ENCODE results near the gene CDK10. TPM values are rescaled to one million over a fixed set of nuclear protein-coding genes. Genes with fewer than 3 reads are reported as not detected.
"Not testable (repeated sequence)": the region's sequence is repeated elsewhere in the genome, so short reads cannot be mapped to it uniquely, and the experiment has no call there.

The CDK10 gene
- total RNA-seq, 1 donor from 2014 or later, result 56.9 TPM

DNA sequence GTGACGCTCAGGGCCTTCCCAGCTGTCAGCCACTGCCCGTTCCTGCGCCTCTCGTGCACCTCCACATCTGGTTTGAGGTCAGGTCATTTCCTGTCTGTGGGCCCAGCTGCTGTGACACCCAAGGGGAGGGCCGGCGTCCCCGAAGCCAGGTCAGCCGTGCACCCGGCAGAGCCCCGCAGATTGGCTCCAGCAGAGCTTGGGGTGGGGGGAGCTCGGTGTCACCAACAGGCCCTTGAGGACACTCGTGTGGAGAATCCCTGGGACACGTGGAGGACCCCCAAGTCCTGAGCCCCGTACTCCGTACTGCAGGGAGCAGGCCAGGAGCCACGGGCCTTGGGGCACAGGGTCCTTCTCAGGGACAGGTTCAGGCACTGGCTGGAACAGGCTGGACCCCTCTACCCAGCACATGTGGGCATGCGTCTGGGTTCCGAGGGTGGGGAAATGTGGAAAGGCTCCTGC, 10.2 kb downstream of the CDK10 start:
- peaks cover 6% of the 10 kb centered on the region for H3K27me3 Mint-ChIP-seq (ENCODE audit: unreplicated experiment)
- H3K36me3 Mint-ChIP-seq (ENCODE audit: unreplicated experiment), result no peaks in the 10 kb centered on the region
- no peak overlapping the region for H3K4me3 Mint-ChIP-seq (ENCODE audit: unreplicated experiment)
- peaks cover 7% of the 10 kb centered on the region for H3K9me3 Mint-ChIP-seq (ENCODE audit: unreplicated experiment)
- H3K4me1 Mint-ChIP-seq (ENCODE audit: low read depth, unreplicated experiment), result peaks cover 4% of the 10 kb centered on the region
- H3K27ac Mint-ChIP-seq (ENCODE audit: unreplicated experiment), result no peak overlapping the region
- TF ChIP-seq, protein P1, sequence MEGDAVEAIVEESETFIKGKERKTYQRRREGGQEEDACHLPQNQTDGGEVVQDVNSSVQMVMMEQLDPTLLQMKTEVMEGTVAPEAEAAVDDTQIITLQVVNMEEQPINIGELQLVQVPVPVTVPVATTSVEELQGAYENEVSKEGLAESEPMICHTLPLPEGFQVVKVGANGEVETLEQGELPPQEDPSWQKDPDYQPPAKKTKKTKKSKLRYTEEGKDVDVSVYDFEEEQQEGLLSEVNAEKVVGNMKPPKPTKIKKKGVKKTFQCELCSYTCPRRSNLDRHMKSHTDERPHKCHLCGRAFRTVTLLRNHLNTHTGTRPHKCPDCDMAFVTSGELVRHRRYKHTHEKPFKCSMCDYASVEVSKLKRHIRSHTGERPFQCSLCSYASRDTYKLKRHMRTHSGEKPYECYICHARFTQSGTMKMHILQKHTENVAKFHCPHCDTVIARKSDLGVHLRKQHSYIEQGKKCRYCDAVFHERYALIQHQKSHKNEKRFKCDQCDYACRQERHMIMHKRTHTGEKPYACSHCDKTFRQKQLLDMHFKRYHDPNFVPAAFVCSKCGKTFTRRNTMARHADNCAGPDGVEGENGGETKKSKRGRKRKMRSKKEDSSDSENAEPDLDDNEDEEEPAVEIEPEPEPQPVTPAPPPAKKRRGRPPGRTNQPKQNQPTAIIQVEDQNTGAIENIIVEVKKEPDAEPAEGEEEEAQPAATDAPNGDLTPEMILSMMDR (IDR thresholded peaks at IDR 0.05; ENCODE audit: partially characterized antibody, unreplicated experiment), result no peak
- DNase-seq, result no peak

- DNase-seq, result peak; percentile 20
- no peak overlapping the region for H3K27ac Mint-ChIP-seq (ENCODE audit: unreplicated experiment)
- H3K4me3 Mint-ChIP-seq (ENCODE audit: unreplicated experiment), result no peak overlapping the region
- H3K27me3 Mint-ChIP-seq (ENCODE audit: unreplicated experiment), result peaks cover 6% of the 10 kb centered on the region
- TF ChIP-seq, protein P1 (IDR thresholded peaks at IDR 0.05; ENCODE audit: partially characterized antibody, unreplicated experiment), result no peak
- peaks cover 4% of the 10 kb centered on the region for H3K4me1 Mint-ChIP-seq (ENCODE audit: low read depth, unreplicated experiment)
- H3K36me3 Mint-ChIP-seq (ENCODE audit: unreplicated experiment), result no peaks in the 10 kb centered on the region
- H3K9me3 Mint-ChIP-seq (ENCODE audit: unreplicated experiment), result peaks cover 7% of the 10 kb centered on the region
These were observed 10.7 kb downstream of the CDK10 start for GRCh38 chr16:89697161-89697615.

GRCh38 chr16:89697616-89698331, 11.3 kb downstream of the CDK10 start:
- Mint-ChIP-seq H3K9me3 (ENCODE audit: unreplicated experiment) (peaks cover 7% of the 10 kb centered on the region), H3K4me3 (ENCODE audit: unreplicated experiment) (no peak overlapping the region), H3K27ac (ENCODE audit: unreplicated experiment) (no peak overlapping the region), H3K36me3 (ENCODE audit: unreplicated experiment) (no peaks in the 10 kb centered on the region), H3K4me1 (ENCODE audit: low read depth, unreplicated experiment) (peaks cover 5% of the 10 kb centered on the region), H3K27me3 (ENCODE audit: unreplicated experiment) (peaks cover 9% of the 10 kb centered on the region)
- DNase-seq, result peak; percentile 20
- TF ChIP-seq, protein P1 (IDR thresholded peaks at IDR 0.05; ENCODE audit: partially characterized antibody, unreplicated experiment), result no peak

DNA sequence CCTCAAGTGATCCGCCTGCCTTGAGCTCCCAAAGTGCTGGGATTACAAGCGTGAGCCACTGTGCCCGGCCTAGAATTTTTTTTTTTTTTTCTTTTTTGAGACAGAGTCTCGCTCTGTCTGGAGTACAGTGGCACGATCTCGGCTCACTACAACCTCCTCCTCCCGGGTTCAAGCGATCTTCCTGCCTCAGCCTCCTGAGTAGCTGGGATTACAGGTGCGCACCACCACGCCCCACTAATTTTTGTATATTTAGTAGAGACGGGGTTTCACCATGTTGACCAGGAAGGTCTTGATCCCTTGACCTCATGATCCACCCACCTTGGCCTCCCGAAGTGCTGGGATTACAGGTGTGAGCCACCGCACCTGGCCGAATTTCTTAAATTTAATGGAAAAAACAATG, 12.2 kb downstream of the CDK10 start:
- H3K36me3 Mint-ChIP-seq (ENCODE audit: unreplicated experiment); H3K4me1 Mint-ChIP-seq (ENCODE audit: low read depth, unreplicated experiment); H3K9me3 Mint-ChIP-seq (ENCODE audit: unreplicated experiment); H3K27me3 Mint-ChIP-seq (ENCODE audit: unreplicated experiment); DNase-seq; H3K27ac Mint-ChIP-seq (ENCODE audit: unreplicated experiment): not testable (repeated sequence)
- H3K4me3 Mint-ChIP-seq (ENCODE audit: unreplicated experiment), result peak overlapping the region; percentile 25

- not testable (repeated sequence) for H3K4me1 Mint-ChIP-seq (ENCODE audit: low read depth, unreplicated experiment)
These were observed 13.2 kb downstream of the CDK10 start for GRCh38 chr16:89699629-89700099.

DNA sequence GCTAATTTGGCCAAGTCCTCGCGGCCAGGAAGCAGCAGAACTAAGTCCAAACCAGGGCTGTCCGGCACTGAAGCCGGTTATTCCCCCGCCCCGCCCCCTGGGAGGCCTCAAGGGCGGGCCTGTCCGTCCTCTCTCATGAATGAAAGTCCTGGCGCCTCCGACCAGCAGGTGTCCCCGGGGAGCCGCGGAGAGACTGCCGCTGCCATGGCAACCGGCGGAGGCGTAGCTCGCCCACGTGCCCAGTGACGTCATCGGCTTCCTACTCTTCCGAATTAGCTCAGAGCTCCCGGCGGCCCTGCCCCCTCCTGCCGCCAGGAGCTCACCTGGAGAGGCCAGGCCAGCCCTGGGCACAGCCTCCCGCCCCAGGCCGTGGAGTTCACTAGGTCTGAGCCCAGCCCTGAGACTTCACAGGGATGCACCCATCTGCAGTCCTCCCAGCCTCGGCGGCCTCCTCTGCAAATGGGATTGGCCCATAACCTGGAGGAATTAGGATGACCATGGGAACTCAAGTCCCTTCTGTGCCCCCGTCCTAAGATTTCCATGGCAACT, 13.7 kb downstream of the CDK10 start:
- Mint-ChIP-seq H3K27ac (ENCODE audit: unreplicated experiment) (no peak overlapping the region), H3K4me1 (ENCODE audit: low read depth, unreplicated experiment) (peaks cover 3% of the 10 kb centered on the region), H3K9me3 (ENCODE audit: unreplicated experiment) (peaks cover 10% of the 10 kb centered on the region), H3K36me3 (ENCODE audit: unreplicated experiment) (no peaks in the 10 kb centered on the region), H3K4me3 (ENCODE audit: unreplicated experiment) (peak overlapping the region; percentile 57), H3K27me3 (ENCODE audit: unreplicated experiment) (peaks cover 6% of the 10 kb centered on the region)
- peak; percentile 98 for DNase-seq
- TF ChIP-seq, protein P1 (IDR thresholded peaks at IDR 0.05; ENCODE audit: partially characterized antibody, unreplicated experiment), result peak; percentile 41

More at GRCh38 chr16:89699629-89700099, 13.2 kb downstream of the CDK10 start:
- not testable (repeated sequence) for H3K27ac Mint-ChIP-seq (ENCODE audit: unreplicated experiment); H3K36me3 Mint-ChIP-seq (ENCODE audit: unreplicated experiment); H3K9me3 Mint-ChIP-seq (ENCODE audit: unreplicated experiment); H3K27me3 Mint-ChIP-seq (ENCODE audit: unreplicated experiment); DNase-seq
- H3K4me3 Mint-ChIP-seq (ENCODE audit: unreplicated experiment), result peak overlapping the region; percentile 55

Measured in glutamatergic neuron (in vitro differentiated cells).